Tibial nerve (tissue), 3 donors: ENCODE measurements around the gene WSB2.

Source experiments
- POLR2A ChIP-seq, 2 donors: fragments of 450-650 bp; IDR thresholded peaks; one replicate each; pipeline ENCODE4 v1.6.1; 2017; ENCODE audit warnings: antibody characterized with exemption in 2 of 2, mild to moderate bottlenecking in 2 of 2, moderate library complexity in 2 of 2
- TF ChIP-seq, protein P1 (sequence below), 5 experiments: fragments of 200-600 bp in 3 of 5; fragments of 450-650 bp in 2 of 5; sonication (generic) in 3 of 5; IDR thresholded peaks; one replicate each; pipeline ENCODE4 v1.5.1; 2016 to 2019; ENCODE audit warnings: antibody characterized with exemption in 5 of 5, mild to moderate bottlenecking in 3 of 5, moderate library complexity in 2 of 5

DNA sequence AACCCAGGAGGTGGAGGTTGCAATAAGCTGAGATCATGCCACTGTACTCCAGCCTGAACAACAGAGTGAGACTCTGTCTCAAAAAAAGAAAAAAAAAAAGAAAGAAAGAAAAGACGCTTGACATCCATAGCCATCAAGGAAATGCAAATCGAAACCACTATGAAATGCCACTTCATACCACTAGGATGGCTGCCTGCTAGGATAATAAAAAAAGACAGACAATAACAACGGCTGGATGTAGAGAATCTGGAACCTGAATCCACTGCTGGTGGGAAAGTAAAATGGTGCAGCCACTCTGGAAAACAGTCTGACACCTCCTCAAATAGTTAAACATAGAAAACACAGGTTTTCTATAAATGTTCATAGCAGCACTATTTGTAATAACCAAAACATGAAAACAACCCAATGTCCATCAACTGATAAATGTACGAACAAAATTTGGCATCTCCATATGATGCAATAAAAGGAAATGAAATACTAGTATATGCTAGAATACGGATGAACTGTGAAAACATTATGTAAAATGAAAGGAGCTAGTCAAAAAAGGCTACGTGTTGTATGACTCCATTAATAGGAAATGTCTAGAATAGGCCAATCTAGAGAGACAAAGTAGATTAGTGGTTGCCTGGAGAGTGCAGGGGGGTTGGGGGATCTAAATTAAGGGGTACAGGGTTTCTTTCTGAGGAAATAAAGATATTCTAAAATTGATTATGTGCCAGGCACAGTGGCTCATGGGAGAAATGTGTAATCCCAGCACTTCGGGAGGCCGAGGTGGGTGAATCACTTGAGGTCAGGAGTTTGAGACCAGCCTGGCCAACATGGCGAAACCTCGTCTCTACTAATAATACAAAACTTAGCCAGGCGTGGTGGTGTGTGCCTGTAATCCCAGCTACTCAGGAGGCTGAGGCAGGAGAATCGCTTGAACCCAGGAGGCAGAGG lies 9.7 kb downstream of the WSB2 start:
- TF ChIP-seq POLR2A (IDR thresholded peaks at IDR 0.05): no peak
- TF ChIP-seq, protein P1, sequence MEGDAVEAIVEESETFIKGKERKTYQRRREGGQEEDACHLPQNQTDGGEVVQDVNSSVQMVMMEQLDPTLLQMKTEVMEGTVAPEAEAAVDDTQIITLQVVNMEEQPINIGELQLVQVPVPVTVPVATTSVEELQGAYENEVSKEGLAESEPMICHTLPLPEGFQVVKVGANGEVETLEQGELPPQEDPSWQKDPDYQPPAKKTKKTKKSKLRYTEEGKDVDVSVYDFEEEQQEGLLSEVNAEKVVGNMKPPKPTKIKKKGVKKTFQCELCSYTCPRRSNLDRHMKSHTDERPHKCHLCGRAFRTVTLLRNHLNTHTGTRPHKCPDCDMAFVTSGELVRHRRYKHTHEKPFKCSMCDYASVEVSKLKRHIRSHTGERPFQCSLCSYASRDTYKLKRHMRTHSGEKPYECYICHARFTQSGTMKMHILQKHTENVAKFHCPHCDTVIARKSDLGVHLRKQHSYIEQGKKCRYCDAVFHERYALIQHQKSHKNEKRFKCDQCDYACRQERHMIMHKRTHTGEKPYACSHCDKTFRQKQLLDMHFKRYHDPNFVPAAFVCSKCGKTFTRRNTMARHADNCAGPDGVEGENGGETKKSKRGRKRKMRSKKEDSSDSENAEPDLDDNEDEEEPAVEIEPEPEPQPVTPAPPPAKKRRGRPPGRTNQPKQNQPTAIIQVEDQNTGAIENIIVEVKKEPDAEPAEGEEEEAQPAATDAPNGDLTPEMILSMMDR (IDR thresholded peaks at IDR 0.05): no peak
